IgD-negative memory B cell (primary cell): Measurements from ENCODE around the gene EFR3B. TPM values are rescaled to one million over a fixed set of nuclear protein-coding genes. Genes with fewer than 3 reads are reported as not detected.

Experiments used
- H3K27ac Mint-ChIP-seq, 3 donors: one replicate each; pipeline ENCODE4 v1.8.0; 2020 to 2022; ENCODE audit warnings: mild to moderate bottlenecking in 3 of 3, mixed read lengths in 3 of 3, moderate library complexity in 1 of 3
- H3K27me3 Mint-ChIP-seq: one replicate; pipeline ENCODE4 v1.8.0; 2021; ENCODE audit warnings: mixed read lengths
- H3K36me3 Mint-ChIP-seq: one replicate; pipeline ENCODE4 v1.8.0; 2020; ENCODE audit warnings: mild to moderate bottlenecking, mixed read lengths
- H3K4me1 Mint-ChIP-seq, 3 donors: one replicate each; pipeline ENCODE4 v1.8.0; 2020 to 2022; ENCODE audit warnings: mixed read lengths in 3 of 3, mild to moderate bottlenecking in 1 of 3
- H3K4me3 Mint-ChIP-seq, 4 donors: one replicate each; pipeline ENCODE4 v1.8.0; 2020 to 2022; ENCODE audit warnings: mild to moderate bottlenecking in 4 of 4, mixed read lengths in 4 of 4, moderate library complexity in 3 of 4
- H3K9me3 Mint-ChIP-seq, 3 donors: one replicate each; pipeline ENCODE4 v1.8.0; 2020 to 2021; ENCODE audit warnings: mixed read lengths in 3 of 3, mild to moderate bottlenecking in 1 of 3
- polyA plus RNA-seq: library from polyadenylated mRNA; unstranded; fragments of 300-500 nt; fragmentation: Illumina TruSeq; gene quantifications from one replicate; pipeline ENCODE4 v1.2.3, GENCODE V29; 2021

Gene EFR3B
- polyA plus RNA-seq, 1 donor from 2014 or later, result 0.04 TPM

DNA sequence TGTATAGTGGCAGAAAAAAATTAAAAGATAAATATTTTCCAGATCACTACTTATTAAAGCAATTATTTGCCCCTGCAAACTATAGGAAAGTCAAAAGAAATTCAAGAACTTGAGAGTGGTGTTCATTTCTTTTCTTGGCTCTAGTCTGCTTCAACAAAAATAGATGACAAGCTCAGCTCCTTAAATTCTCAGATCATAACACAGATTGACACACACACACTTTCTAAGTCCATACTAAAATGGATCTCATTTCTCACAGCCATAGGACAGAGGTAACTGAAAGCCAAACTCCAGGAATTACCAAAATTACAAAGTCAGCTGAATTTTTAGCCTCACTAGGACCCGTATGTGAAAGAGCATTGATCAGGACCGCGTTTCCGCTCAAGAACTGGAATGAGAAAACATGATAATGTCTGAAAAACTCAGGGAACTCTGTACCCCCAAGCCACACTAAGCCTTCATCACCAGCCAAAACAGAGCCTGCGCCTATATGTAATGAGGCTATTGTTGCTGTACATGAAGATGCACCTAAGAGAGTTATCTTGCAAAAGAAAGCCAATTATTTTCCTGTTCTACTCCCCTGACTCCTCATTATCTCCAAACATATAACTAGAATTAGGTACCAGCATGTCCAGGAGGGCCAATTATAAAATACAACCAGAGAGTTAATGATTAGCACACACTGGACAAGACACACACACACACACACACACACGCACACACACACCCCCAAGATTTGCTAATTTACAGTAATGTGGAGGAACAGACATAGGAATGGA, 16.5 kb upstream of the EFR3B start:
- Mint-ChIP-seq H3K27ac (no peak overlapping the region), H3K4me1 (peaks cover 0 to 3% (median 0%) of the 10 kb centered on the region in 3 donors)

DNA sequence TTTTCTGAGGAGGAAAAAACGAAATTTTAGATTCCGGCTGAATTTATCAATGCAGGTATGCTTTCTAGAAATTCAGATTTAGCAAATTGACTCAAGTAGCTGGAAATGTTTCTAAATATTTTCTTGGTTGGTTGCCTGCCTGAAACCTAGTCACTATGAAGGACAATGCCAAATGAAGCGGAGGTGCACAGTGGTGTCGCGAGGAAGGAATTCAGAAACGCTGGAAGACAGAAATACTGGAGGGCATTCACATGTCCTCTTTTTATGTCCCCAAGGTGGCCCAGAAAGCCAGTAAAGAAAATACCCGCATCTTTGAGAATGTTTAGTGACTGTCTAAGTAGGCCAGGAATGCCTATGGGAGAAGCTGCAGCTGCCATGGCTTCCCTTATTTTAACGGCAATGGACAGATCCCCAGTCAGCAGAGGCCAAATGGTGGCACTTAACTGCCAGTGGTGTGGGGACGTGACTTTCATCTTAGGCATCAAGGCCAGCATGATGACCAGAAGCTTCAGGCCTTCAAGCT, 15.8 kb upstream of the EFR3B start:
- no peak overlapping the region for H3K27ac Mint-ChIP-seq
- peaks cover 2% of the 10 kb centered on the region for H3K36me3 Mint-ChIP-seq
- peaks cover 0 to 9% (median 5%) of the 10 kb centered on the region in 3 donors for H3K4me1 Mint-ChIP-seq
- no peak overlapping the region for H3K4me3 Mint-ChIP-seq
- peaks cover 9% of the 10 kb centered on the region for H3K27me3 Mint-ChIP-seq
- no peaks in the 10 kb centered on the region for H3K9me3 Mint-ChIP-seq

More for the DNA sequence above, 16.5 kb upstream of the EFR3B start:
- Mint-ChIP-seq H3K36me3 (peaks cover 2% of the 10 kb centered on the region), H3K4me3 (no peak overlapping the region), H3K9me3 (no peaks in the 10 kb centered on the region), H3K27me3 (peaks cover 9% of the 10 kb centered on the region)

DNA sequence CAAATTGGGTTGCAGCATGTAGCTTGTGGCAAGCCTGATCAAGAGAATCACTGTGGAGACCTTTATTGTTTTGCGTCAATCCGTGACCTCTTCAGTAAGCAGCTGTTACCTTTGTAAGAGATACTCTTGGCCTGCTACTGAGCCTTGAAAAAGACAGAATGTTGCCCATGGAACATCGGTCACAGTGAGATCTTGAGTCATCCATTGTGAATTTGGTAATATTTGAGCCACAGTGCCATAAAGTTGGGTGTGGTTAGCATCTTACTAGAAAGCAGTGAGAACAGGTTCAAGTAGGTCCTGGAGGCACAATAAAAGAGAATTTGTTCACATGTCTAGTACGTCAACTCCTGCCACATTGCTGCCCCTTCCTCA, 12.7 kb upstream of the EFR3B start:
- Mint-ChIP-seq H3K36me3 (peaks cover 2% of the 10 kb centered on the region), H3K27ac (no peak overlapping the region), H3K4me3 (no peak overlapping the region), H3K9me3 (peaks cover 0 to 2% (median 0%) of the 10 kb centered on the region in 3 donors), H3K27me3 (peaks cover 7% of the 10 kb centered on the region), H3K4me1 (peaks cover 0 to 9% (median 5%) of the 10 kb centered on the region in 3 donors)

DNA sequence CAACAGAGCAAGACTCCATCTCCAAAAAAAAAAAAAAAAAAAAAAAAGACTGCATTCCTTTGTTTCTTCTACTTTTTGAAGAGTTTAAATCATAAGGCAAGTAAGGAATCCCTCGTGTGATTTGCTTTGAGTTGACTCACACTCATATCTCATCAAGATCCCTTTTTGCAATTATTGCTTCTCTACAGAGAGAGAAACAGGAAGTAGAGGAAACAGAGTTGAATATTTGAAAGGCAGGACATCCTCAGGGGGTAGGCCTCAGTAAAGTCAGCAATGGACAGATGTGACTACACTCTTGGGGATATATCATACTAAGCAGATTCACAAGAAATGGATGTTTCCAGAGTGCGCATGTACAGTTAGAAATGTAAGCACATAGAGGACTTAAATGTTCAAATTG, 11.2 kb upstream of the EFR3B start:
- peaks cover 7% of the 10 kb centered on the region for H3K27me3 Mint-ChIP-seq
- H3K4me3 Mint-ChIP-seq, result no peak overlapping the region
- peaks cover 0 to 9% (median 5%) of the 10 kb centered on the region in 3 donors for H3K4me1 Mint-ChIP-seq
- no peak overlapping the region for H3K27ac Mint-ChIP-seq
- peaks cover 2% of the 10 kb centered on the region for H3K36me3 Mint-ChIP-seq
- peaks cover 0 to 2% (median 0%) of the 10 kb centered on the region in 3 donors for H3K9me3 Mint-ChIP-seq

DNA sequence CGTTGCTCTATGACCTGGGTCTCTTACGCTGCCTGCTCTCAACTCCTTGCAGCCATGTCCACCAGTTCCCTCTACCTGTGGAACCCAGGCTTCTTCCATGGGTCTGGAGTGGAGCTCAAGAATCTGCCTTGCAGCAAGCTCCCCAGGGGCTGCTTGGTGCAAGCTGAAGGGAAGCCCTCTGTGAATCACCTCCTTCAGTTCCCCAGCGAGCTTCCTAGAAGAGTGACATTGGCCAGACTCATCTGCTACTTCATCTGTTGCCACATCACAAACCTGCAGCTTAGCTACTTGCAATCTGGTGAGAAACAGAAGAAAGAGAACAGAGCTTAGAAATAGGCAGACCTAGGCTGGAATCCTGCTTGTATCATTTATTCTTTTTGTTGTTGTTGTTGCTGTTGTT, 9.8 kb upstream of the EFR3B start:
- H3K4me3 Mint-ChIP-seq, result no peak overlapping the region
- H3K27me3 Mint-ChIP-seq, result peaks cover 7% of the 10 kb centered on the region
- H3K36me3 Mint-ChIP-seq, result peaks cover 2% of the 10 kb centered on the region
- H3K27ac Mint-ChIP-seq, result no peak overlapping the region
- peaks cover 0 to 9% (median 5%) of the 10 kb centered on the region in 3 donors for H3K4me1 Mint-ChIP-seq
- H3K9me3 Mint-ChIP-seq, result peaks cover 0 to 2% (median 0%) of the 10 kb centered on the region in 3 donors

DNA sequence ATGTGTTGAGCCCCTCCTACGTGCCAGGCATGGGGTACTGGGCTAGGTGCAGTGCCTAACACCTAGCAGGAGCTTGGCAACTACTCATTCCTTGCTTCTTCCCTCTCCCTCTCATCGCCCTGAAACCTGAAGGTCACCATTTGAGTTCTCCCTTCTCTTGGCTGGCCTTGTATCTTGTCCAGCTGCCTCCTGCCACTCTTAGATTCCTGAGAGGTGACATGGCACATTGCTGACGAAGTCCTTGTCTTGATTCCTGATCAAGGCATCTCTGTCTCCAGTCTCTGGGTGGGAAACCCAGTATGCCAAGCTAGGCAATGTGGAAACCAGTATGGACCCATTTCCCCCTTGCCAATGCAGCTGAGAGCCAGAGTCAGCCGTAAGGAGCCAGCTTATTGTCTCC, 9.0 kb upstream of the EFR3B start:
- Mint-ChIP-seq H3K27me3 (peaks cover 3% of the 10 kb centered on the region), H3K4me1 (peaks cover 0 to 9% (median 5%) of the 10 kb centered on the region in 3 donors), H3K9me3 (peaks cover 0 to 2% (median 0%) of the 10 kb centered on the region in 3 donors), H3K36me3 (no peaks in the 10 kb centered on the region), H3K4me3 (no peak overlapping the region), H3K27ac (no peak overlapping the region)

DNA sequence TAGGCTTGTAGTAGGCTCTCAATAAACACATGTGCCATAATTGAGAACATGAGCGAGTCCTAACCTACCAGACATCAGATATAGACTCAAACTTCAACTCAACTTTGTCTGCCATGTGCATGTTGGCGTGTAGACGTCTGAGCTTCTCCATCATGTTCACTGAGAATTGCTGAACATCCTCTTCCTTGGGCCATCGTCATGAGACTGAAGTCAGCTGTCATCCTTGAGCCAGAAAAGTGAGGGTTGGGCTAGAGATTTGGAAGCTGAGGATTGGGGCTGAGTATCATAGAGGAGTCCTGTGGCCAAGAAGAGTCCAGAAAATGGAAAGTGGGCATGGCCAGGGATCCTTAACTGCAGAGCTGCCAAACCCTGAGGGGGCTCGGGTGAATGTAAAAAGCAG, 7.8 kb upstream of the EFR3B start:
- peaks cover 3% of the 10 kb centered on the region for H3K27me3 Mint-ChIP-seq
- no peak overlapping the region for H3K4me3 Mint-ChIP-seq
- no peaks in the 10 kb centered on the region for H3K36me3 Mint-ChIP-seq
- H3K27ac Mint-ChIP-seq, result no peak overlapping the region
- H3K9me3 Mint-ChIP-seq, result peaks cover 0 to 2% (median 0%) of the 10 kb centered on the region in 3 donors
- peaks cover 0 to 9% (median 5%) of the 10 kb centered on the region in 3 donors for H3K4me1 Mint-ChIP-seq

DNA sequence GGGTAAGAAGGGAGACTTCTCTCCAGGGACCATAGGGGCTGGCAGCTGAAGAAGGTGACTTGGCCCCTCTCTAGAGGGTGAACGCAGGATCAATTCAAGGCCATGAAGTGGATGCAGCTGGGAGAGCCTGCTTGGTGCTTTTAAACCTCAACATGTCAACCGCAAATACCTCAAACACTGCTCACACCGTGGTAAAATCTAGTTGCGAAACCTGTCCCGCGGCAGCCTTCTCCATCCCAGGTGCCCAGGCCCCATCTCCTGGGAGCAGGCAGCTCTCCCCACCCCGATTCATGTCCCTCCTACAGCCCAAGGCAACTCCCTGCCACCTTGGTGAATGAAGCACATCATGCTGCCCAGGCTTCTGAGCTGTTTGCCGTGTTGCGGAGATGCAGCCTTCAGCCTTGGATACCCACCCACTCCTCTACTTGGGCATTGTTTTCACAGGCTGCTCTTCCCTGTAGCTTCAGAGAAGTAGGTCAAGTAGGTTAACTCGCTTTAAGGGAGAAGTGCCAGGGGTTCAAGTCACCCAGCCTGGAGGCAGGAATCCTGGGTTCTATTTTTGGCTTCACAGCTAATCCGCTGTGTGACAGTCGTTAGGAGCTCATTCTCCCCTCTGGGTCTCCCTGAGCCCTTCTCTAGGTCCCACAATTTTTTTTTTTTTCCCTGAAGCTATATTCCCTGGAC, 6.2 kb upstream of the EFR3B start:
- no peaks in the 10 kb centered on the region for H3K36me3 Mint-ChIP-seq
- no peak overlapping the region for H3K27ac Mint-ChIP-seq
- H3K27me3 Mint-ChIP-seq, result peaks cover 5% of the 10 kb centered on the region
- peak overlapping the region in 1 of 4 donors; percentile 9 for H3K4me3 Mint-ChIP-seq
- H3K9me3 Mint-ChIP-seq, result peaks cover 0 to 2% (median 0%) of the 10 kb centered on the region in 3 donors
- peaks cover 2 to 4% (median 3%) of the 10 kb centered on the region in 3 donors for H3K4me1 Mint-ChIP-seq

DNA sequence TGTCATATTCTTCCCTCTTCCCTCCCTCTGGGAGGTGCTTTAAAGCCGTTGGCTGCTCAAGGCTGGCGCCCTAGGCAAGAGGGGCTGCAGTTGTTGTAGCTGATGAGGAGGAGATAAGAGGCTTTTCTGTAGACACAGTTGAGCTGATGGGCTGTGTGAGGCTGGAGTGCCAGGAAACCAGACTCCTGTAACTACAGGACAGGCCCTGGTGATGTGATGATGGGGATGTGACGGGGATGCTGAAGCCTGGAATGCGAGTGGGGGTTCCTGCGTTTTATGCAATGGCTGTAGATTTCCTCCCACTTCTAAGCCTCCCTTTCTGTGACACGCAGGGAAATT, 5.7 kb upstream of the EFR3B start:
- Mint-ChIP-seq H3K9me3 (peaks cover 0 to 2% (median 0%) of the 10 kb centered on the region in 3 donors), H3K4me1 (peaks cover under 1 to 6% (median under 1%) of the 10 kb centered on the region in 3 donors), H3K4me3 (peak overlapping the region in 1 of 4 donors; percentile 9), H3K27me3 (peaks cover 6% of the 10 kb centered on the region), H3K36me3 (no peaks in the 10 kb centered on the region), H3K27ac (no peak overlapping the region)

DNA sequence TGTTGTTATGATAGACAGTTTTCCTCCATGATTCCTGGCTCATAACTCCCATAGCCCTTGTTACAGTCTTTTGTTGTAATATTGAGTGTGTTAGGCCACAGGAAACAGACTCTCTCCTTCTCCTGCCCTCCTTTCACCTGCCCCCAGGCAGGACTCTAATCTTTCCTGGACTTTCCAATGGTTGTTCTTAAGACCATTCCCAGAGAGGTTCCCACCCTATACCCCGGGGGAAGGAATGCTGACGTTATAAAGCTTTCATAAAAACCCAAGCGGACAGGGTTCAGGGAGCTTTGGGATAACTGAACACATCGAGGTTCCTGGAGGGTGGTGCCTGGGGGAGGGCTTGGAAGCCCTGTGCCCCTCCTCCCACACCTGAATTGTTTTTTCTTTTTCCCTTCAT, 2.8 kb upstream of the EFR3B start:
- Mint-ChIP-seq H3K27me3 (peaks cover 26% of the 10 kb centered on the region), H3K27ac (no peak overlapping the region)

DNA sequence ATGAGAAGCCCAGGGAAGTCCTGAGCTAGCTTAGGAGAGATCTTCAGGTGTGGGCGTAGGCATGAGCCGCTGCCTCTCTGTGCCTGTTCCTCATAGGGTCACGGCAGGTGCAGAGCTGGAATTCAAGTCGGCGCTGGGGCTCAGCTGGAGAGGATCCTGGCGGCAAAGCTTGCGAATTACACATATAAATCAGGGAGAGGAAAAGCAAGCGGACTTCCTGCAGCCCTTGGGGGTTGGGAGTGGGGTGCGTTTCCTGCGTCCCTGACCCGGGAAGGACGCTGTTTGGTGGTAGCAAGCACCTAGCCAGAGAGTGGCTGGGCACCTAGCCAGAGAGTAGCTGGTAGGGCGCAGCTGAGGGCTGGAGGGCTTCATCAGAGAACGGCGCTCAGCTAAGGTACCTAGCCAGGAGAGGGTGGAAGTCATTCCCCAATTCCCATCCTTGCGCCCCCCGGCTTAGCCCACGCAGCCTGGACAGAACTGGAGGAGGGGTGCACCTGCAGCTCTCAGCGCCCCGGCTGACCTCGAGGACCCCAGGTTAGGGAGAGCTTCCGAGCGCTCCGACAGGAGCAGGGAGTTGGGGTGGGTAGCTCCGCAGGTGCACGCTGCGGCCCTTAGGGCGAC, 459 bp upstream of the EFR3B start:
- no peaks in the 10 kb centered on the region for H3K9me3 Mint-ChIP-seq
- H3K4me1 Mint-ChIP-seq, result peaks cover 15 to 18% (median 17%) of the 10 kb centered on the region in 3 donors
- peaks cover 39% of the 10 kb centered on the region for H3K27me3 Mint-ChIP-seq
- peak overlapping the region in 1 of 3 donors; percentile 76 for H3K27ac Mint-ChIP-seq
- H3K36me3 Mint-ChIP-seq, result no peaks in the 10 kb centered on the region
- peak overlapping the region; percentile 40 to 93 (median 64) for H3K4me3 Mint-ChIP-seq

More for the DNA sequence above, 2.8 kb upstream of the EFR3B start:
- Mint-ChIP-seq H3K4me1 (peaks cover 11 to 18% (median 15%) of the 10 kb centered on the region in 3 donors), H3K36me3 (no peaks in the 10 kb centered on the region), H3K9me3 (peaks cover 0 to under 1% (median 0%) of the 10 kb centered on the region in 3 donors), H3K4me3 (no peak overlapping the region)

DNA sequence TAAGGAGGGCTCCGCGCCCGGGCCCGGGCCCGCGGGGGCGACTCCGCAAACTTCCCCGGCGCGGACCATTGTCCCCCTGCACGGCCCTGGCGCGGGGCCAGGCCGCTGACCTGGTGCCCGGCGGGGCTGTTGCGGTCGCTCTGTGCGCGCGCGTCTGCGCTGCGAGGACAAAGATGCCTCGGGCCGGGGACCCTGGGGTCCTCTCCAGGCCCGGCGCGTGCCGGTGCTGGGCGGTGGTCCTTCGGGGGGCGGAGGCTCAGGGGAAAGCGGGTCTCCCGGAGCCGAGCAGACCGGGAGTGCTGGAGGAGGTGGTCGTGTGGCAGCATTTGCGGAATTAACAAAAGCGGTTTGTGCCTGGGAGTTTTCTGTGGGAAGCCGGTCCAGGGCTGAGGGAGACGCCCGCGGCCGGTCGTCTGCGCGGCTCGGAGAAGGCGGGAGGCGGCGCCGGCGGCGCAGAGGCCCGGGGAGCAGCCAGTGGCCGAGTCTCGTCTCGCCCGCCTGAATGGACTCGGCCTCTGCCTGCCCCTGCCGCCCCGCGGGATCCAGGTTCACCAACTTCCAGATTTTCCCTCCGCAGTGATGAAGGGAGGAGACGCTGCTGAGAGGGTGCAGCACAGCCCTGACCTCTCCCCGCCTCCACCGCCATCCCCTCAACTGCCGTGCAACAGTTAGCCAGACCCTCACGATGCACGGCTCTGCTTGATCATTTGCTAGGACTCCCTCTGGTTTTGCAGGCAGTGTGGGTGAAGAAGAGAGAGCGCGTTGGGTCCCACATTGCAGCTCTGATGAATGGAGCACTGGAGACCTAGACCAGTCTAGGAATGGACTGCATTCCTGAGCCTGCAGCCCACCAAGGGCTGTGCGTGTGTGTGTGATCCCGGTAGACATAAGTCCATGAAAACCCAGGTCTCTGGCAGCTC, 705 bp downstream of the EFR3B start:
- Mint-ChIP-seq H3K27ac (no peak overlapping the region), H3K36me3 (no peaks in the 10 kb centered on the region), H3K9me3 (no peaks in the 10 kb centered on the region), H3K27me3 (peaks cover 39% of the 10 kb centered on the region), H3K4me3 (peak overlapping the region; percentile 75 to 95 (median 86)), H3K4me1 (peaks cover 15 to 18% (median 17%) of the 10 kb centered on the region in 3 donors)

DNA sequence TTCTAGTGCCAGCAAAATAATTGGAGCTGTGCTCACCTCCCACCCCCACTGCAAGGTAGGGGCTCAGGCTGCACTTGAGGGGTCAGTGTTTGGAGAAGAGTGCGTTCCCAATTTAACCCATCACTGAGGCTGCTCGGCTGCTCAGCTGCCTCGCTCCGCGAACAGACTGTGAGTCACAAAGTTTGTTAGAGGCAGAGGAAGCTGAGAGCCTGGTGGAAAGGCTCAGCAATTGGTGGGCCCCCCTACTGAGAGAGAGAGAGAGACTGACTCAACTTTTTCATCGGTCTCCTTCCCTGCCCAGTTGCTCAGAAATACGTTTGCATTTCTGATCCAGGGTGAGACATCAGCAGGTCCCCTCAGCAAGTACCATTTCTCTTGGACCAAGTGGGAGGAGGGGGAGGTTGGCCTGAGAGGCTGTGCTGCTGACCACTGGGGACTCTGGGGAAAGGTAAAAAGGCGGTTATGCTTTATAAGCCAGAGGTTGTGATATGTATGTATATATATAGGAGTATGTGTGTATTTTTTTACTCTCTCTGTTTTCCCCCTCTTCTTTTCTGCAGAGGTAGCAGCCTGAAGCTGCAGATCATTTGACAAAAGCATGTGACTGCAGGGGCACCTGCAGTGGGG, 1.5 kb downstream of the EFR3B start:
- H3K27ac Mint-ChIP-seq, result no peak overlapping the region
- H3K4me3 Mint-ChIP-seq, result peak overlapping the region; percentile 75 to 95 (median 86)
- no peaks in the 10 kb centered on the region for H3K36me3 Mint-ChIP-seq
- H3K27me3 Mint-ChIP-seq, result peaks cover 39% of the 10 kb centered on the region
- H3K9me3 Mint-ChIP-seq, result no peaks in the 10 kb centered on the region
- H3K4me1 Mint-ChIP-seq, result peaks cover 15 to 18% (median 17%) of the 10 kb centered on the region in 3 donors

DNA sequence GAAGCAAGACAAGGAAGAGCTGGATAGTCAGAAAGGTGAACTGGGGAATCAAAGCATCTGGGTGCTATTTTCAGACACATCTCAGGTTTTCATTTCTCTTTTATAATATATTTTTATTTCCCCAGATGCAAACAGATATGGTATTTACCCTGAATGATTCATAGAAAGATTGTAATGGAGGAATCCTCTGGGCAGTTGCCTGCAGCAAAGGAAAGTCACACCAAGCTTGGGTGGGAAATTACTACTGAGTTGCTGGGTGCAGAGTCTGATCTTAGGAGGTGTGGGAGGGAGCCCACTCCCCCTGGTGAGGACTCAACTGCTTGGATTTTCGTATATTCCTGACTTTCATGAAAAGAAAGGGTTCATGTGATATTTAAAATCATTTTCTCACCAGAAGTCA, 2.1 kb downstream of the EFR3B start:
- peaks cover 42% of the 10 kb centered on the region for H3K27me3 Mint-ChIP-seq
- H3K4me3 Mint-ChIP-seq, result peak overlapping the region in 3 of 4 donors; percentile 34 to 95 (median 41)
- H3K27ac Mint-ChIP-seq, result no peak overlapping the region
- H3K4me1 Mint-ChIP-seq, result peaks cover 15 to 18% (median 17%) of the 10 kb centered on the region in 3 donors
- H3K9me3 Mint-ChIP-seq, result no peaks in the 10 kb centered on the region
- no peaks in the 10 kb centered on the region for H3K36me3 Mint-ChIP-seq
